ENCODE results near the gene DOCK1.

DOCK1 gene

GRCh38 chr10:127079392-127079791, 174.2 kb downstream of the DOCK1 start:
- Histone ChIP-seq H3K4me3 (ENCODE audit: low read length in 2 of 2) (no peak overlapping the region), H3K27me3 (ENCODE audit: control insufficient read depth in 1 of 2, insufficient read depth in 2 of 2, low read length in 2 of 2) (no peaks in the 10 kb centered on the region), H3K9ac (ENCODE audit: low read length in 2 of 2) (no peak overlapping the region), H3K36me3 (ENCODE audit: control insufficient read depth in 2 of 2, insufficient read depth in 2 of 2, low read length in 2 of 2) (peaks cover 15 to 17% of the 10 kb centered on the region in 2 donors), H3K27ac (ENCODE audit: low read length) (no peak overlapping the region), H3K9me3 (ENCODE audit: control insufficient read depth in 2 of 2, low read length in 2 of 2) (no peaks in the 10 kb centered on the region), H3K4me1 (ENCODE audit: control insufficient read depth, insufficient read depth, low read length) (no peaks in the 10 kb centered on the region)

- H3K4me1 ChIP-seq (ENCODE audit: control insufficient read depth, insufficient read depth, low read length) = no peaks in the 10 kb centered on the region
- H3K27me3 ChIP-seq (ENCODE audit: control insufficient read depth in 1 of 2, insufficient read depth in 2 of 2, low read length in 2 of 2) = no peaks in the 10 kb centered on the region
- H3K4me3 ChIP-seq (ENCODE audit: low read length in 2 of 2) = no peak overlapping the region
- H3K27ac ChIP-seq (ENCODE audit: low read length) = no peak overlapping the region
- H3K9me3 ChIP-seq (ENCODE audit: control insufficient read depth in 2 of 2, low read length in 2 of 2) = no peaks in the 10 kb centered on the region
- H3K9ac ChIP-seq (ENCODE audit: low read length in 2 of 2) = no peak overlapping the region
- peaks cover 16 to 22% of the 10 kb centered on the region in 2 donors for H3K36me3 ChIP-seq (ENCODE audit: control insufficient read depth in 2 of 2, insufficient read depth in 2 of 2, low read length in 2 of 2)
Measured at GRCh38 chr10:127080317-127080716, 175.1 kb downstream of the DOCK1 start.

GRCh38 chr10:127081851-127082345, 176.7 kb downstream of the DOCK1 start:
- no peak overlapping the region for H3K4me3 ChIP-seq (ENCODE audit: low read length in 2 of 2)
- H3K27me3 ChIP-seq (ENCODE audit: control insufficient read depth in 1 of 2, insufficient read depth in 2 of 2, low read length in 2 of 2) = no peaks in the 10 kb centered on the region
- H3K9me3 ChIP-seq (ENCODE audit: control insufficient read depth in 2 of 2, low read length in 2 of 2) = no peaks in the 10 kb centered on the region
- H3K9ac ChIP-seq (ENCODE audit: low read length in 2 of 2) = no peak overlapping the region
- H3K4me1 ChIP-seq (ENCODE audit: control insufficient read depth, insufficient read depth, low read length) = no peaks in the 10 kb centered on the region
- H3K27ac ChIP-seq (ENCODE audit: low read length) = no peak overlapping the region
- peaks cover 10 to 16% of the 10 kb centered on the region in 2 donors for H3K36me3 ChIP-seq (ENCODE audit: control insufficient read depth in 2 of 2, insufficient read depth in 2 of 2, low read length in 2 of 2)

GRCh38 chr10:127082651-127083050, 177.4 kb downstream of the DOCK1 start:
- Histone ChIP-seq H3K9me3 (ENCODE audit: control insufficient read depth in 2 of 2, low read length in 2 of 2) (no peaks in the 10 kb centered on the region), H3K4me3 (ENCODE audit: low read length in 2 of 2) (no peak overlapping the region), H3K4me1 (ENCODE audit: control insufficient read depth, insufficient read depth, low read length) (no peaks in the 10 kb centered on the region), H3K27me3 (ENCODE audit: control insufficient read depth in 1 of 2, insufficient read depth in 2 of 2, low read length in 2 of 2) (no peaks in the 10 kb centered on the region), H3K9ac (ENCODE audit: low read length in 2 of 2) (no peak overlapping the region), H3K36me3 (ENCODE audit: control insufficient read depth in 2 of 2, insufficient read depth in 2 of 2, low read length in 2 of 2) (peaks cover 10 to 16% of the 10 kb centered on the region in 2 donors), H3K27ac (ENCODE audit: low read length) (no peak overlapping the region)

- Histone ChIP-seq H3K27me3 (ENCODE audit: control insufficient read depth in 1 of 2, insufficient read depth in 2 of 2, low read length in 2 of 2) (no peaks in the 10 kb centered on the region), H3K27ac (ENCODE audit: low read length) (no peak overlapping the region), H3K36me3 (ENCODE audit: control insufficient read depth in 2 of 2, insufficient read depth in 2 of 2, low read length in 2 of 2) (peaks cover 8 to 13% of the 10 kb centered on the region in 2 donors), H3K9ac (ENCODE audit: low read length in 2 of 2) (no peak overlapping the region), H3K4me3 (ENCODE audit: low read length in 2 of 2) (no peak overlapping the region), H3K4me1 (ENCODE audit: control insufficient read depth, insufficient read depth, low read length) (no peaks in the 10 kb centered on the region), H3K9me3 (ENCODE audit: control insufficient read depth in 2 of 2, low read length in 2 of 2) (no peaks in the 10 kb centered on the region)
Measured at GRCh38 chr10:127085957-127086356, 180.7 kb downstream of the DOCK1 start.

GRCh38 chr10:127088908-127089307, 183.7 kb downstream of the DOCK1 start:
- Histone ChIP-seq H3K9me3 (ENCODE audit: control insufficient read depth in 2 of 2, low read length in 2 of 2) (no peaks in the 10 kb centered on the region), H3K4me3 (ENCODE audit: low read length in 2 of 2) (no peak overlapping the region), H3K9ac (ENCODE audit: low read length in 2 of 2) (no peak overlapping the region)

GRCh38 chr10:127089446-127089845, 184.2 kb downstream of the DOCK1 start:
- Histone ChIP-seq H3K4me1 (ENCODE audit: control insufficient read depth, insufficient read depth, low read length) (no peaks in the 10 kb centered on the region), H3K36me3 (ENCODE audit: control insufficient read depth in 2 of 2, insufficient read depth in 2 of 2, low read length in 2 of 2) (peaks cover 6 to 7% of the 10 kb centered on the region in 2 donors), H3K27me3 (ENCODE audit: control insufficient read depth in 1 of 2, insufficient read depth in 2 of 2, low read length in 2 of 2) (no peaks in the 10 kb centered on the region), H3K9ac (ENCODE audit: low read length in 2 of 2) (no peak overlapping the region), H3K27ac (ENCODE audit: low read length) (no peak overlapping the region), H3K9me3 (ENCODE audit: control insufficient read depth in 2 of 2, low read length in 2 of 2) (no peaks in the 10 kb centered on the region), H3K4me3 (ENCODE audit: low read length in 2 of 2) (no peak overlapping the region)

More at GRCh38 chr10:127088908-127089307, 183.7 kb downstream of the DOCK1 start:
- no peaks in the 10 kb centered on the region for H3K4me1 ChIP-seq (ENCODE audit: control insufficient read depth, insufficient read depth, low read length)
- H3K27ac ChIP-seq (ENCODE audit: low read length) = no peak overlapping the region
- H3K27me3 ChIP-seq (ENCODE audit: control insufficient read depth in 1 of 2, insufficient read depth in 2 of 2, low read length in 2 of 2) = no peaks in the 10 kb centered on the region
- peaks cover 8 to 11% of the 10 kb centered on the region in 2 donors for H3K36me3 ChIP-seq (ENCODE audit: control insufficient read depth in 2 of 2, insufficient read depth in 2 of 2, low read length in 2 of 2)

GRCh38 chr10:127090138-127090537, 184.9 kb downstream of the DOCK1 start:
- H3K9ac ChIP-seq (ENCODE audit: low read length in 2 of 2) = no peak overlapping the region
- H3K36me3 ChIP-seq (ENCODE audit: control insufficient read depth in 2 of 2, insufficient read depth in 2 of 2, low read length in 2 of 2) = peaks cover 2 to 9% of the 10 kb centered on the region in 2 donors
- H3K4me3 ChIP-seq (ENCODE audit: low read length in 2 of 2) = no peak overlapping the region

GRCh38 chr10:127091354-127091753, 186.1 kb downstream of the DOCK1 start:
- no peaks in the 10 kb centered on the region for H3K4me1 ChIP-seq (ENCODE audit: control insufficient read depth, insufficient read depth, low read length)
- no peak overlapping the region for H3K27ac ChIP-seq (ENCODE audit: low read length)
- H3K36me3 ChIP-seq (ENCODE audit: control insufficient read depth in 2 of 2, insufficient read depth in 2 of 2, low read length in 2 of 2) = peaks cover 2 to 17% of the 10 kb centered on the region in 2 donors
- H3K27me3 ChIP-seq (ENCODE audit: control insufficient read depth in 1 of 2, insufficient read depth in 2 of 2, low read length in 2 of 2) = no peaks in the 10 kb centered on the region
- no peaks in the 10 kb centered on the region for H3K9me3 ChIP-seq (ENCODE audit: control insufficient read depth in 2 of 2, low read length in 2 of 2)
- H3K9ac ChIP-seq (ENCODE audit: low read length in 2 of 2) = no peak overlapping the region
- no peak overlapping the region for H3K4me3 ChIP-seq (ENCODE audit: low read length in 2 of 2)

More at GRCh38 chr10:127090138-127090537, 184.9 kb downstream of the DOCK1 start:
- no peak overlapping the region for H3K27ac ChIP-seq (ENCODE audit: low read length)
- H3K4me1 ChIP-seq (ENCODE audit: control insufficient read depth, insufficient read depth, low read length) = no peaks in the 10 kb centered on the region
- H3K9me3 ChIP-seq (ENCODE audit: control insufficient read depth in 2 of 2, low read length in 2 of 2) = no peaks in the 10 kb centered on the region
- H3K27me3 ChIP-seq (ENCODE audit: control insufficient read depth in 1 of 2, insufficient read depth in 2 of 2, low read length in 2 of 2) = no peaks in the 10 kb centered on the region

- Histone ChIP-seq H3K27me3 (ENCODE audit: control insufficient read depth in 1 of 2, insufficient read depth in 2 of 2, low read length in 2 of 2) (no peaks in the 10 kb centered on the region), H3K9me3 (ENCODE audit: control insufficient read depth in 2 of 2, low read length in 2 of 2) (no peaks in the 10 kb centered on the region), H3K27ac (ENCODE audit: low read length) (no peak overlapping the region), H3K36me3 (ENCODE audit: control insufficient read depth in 2 of 2, insufficient read depth in 2 of 2, low read length in 2 of 2) (peaks cover 2 to 17% of the 10 kb centered on the region in 2 donors), H3K9ac (ENCODE audit: low read length in 2 of 2) (no peak overlapping the region), H3K4me3 (ENCODE audit: low read length in 2 of 2) (no peak overlapping the region), H3K4me1 (ENCODE audit: control insufficient read depth, insufficient read depth, low read length) (no peaks in the 10 kb centered on the region)
Measured at GRCh38 chr10:127092916-127093315, 187.7 kb downstream of the DOCK1 start.

GRCh38 chr10:127094984-127095383, 189.8 kb downstream of the DOCK1 start:
- peaks cover 9 to 19% of the 10 kb centered on the region in 2 donors for H3K36me3 ChIP-seq (ENCODE audit: control insufficient read depth in 2 of 2, insufficient read depth in 2 of 2, low read length in 2 of 2)

More at GRCh38 chr10:127094984-127095383, 189.8 kb downstream of the DOCK1 start:
- H3K9me3 ChIP-seq (ENCODE audit: control insufficient read depth in 2 of 2, low read length in 2 of 2) = no peaks in the 10 kb centered on the region
- H3K9ac ChIP-seq (ENCODE audit: low read length in 2 of 2) = no peak overlapping the region
- H3K4me3 ChIP-seq (ENCODE audit: low read length in 2 of 2) = no peak overlapping the region
- H3K27me3 ChIP-seq (ENCODE audit: control insufficient read depth in 1 of 2, insufficient read depth in 2 of 2, low read length in 2 of 2) = no peaks in the 10 kb centered on the region
- H3K27ac ChIP-seq (ENCODE audit: low read length) = no peak overlapping the region
- H3K4me1 ChIP-seq (ENCODE audit: control insufficient read depth, insufficient read depth, low read length) = no peaks in the 10 kb centered on the region
